ENCODE data around the gene BFAR. TPM values are rescaled to one million over a fixed set of nuclear protein-coding genes. Genes with fewer than 3 reads are reported as not detected.

BFAR gene
- total RNA-seq, 4 donors from 2014 or later = 58.6 to 77.2 (median 65.6) TPM

DNA sequence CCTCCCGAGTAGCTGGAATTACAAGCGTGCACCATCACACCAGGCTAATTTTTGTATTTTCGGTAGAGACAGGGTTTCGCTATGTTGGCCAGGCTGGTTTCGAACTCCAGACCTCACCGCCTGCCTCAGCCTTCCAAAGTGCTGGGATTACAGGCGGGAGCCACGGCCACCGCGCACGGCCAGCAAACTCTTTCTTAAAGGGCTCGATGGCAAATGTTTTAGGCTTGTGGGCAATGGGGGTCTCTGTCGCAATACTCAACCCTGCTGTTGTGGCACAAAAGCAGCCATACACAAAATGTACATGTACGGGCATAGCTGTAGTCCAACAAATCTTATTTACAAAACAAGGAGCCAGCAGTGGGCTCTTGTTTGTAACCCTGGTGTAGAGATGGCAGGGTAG is 21.1 kb upstream of the BFAR start:
- H3K9me3 ChIP-seq = no peaks in the 10 kb centered on the region
- no peaks in the 10 kb centered on the region for H3K4me1 ChIP-seq
- no peak for DNase-seq
- no peak overlapping the region for H3K4me3 ChIP-seq
- peaks cover 0 to 97% (median 0%) of the 10 kb centered on the region in 3 donors for H3K36me3 ChIP-seq
- H3K27me3 ChIP-seq = no peaks in the 10 kb centered on the region
- TF ChIP-seq, protein P1, sequence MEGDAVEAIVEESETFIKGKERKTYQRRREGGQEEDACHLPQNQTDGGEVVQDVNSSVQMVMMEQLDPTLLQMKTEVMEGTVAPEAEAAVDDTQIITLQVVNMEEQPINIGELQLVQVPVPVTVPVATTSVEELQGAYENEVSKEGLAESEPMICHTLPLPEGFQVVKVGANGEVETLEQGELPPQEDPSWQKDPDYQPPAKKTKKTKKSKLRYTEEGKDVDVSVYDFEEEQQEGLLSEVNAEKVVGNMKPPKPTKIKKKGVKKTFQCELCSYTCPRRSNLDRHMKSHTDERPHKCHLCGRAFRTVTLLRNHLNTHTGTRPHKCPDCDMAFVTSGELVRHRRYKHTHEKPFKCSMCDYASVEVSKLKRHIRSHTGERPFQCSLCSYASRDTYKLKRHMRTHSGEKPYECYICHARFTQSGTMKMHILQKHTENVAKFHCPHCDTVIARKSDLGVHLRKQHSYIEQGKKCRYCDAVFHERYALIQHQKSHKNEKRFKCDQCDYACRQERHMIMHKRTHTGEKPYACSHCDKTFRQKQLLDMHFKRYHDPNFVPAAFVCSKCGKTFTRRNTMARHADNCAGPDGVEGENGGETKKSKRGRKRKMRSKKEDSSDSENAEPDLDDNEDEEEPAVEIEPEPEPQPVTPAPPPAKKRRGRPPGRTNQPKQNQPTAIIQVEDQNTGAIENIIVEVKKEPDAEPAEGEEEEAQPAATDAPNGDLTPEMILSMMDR (IDR thresholded peaks at IDR 0.05) = no peak
- no peak for TF ChIP-seq POLR2A (IDR thresholded peaks at IDR 0.05)
- H3K27ac ChIP-seq = no peak overlapping the region

DNA sequence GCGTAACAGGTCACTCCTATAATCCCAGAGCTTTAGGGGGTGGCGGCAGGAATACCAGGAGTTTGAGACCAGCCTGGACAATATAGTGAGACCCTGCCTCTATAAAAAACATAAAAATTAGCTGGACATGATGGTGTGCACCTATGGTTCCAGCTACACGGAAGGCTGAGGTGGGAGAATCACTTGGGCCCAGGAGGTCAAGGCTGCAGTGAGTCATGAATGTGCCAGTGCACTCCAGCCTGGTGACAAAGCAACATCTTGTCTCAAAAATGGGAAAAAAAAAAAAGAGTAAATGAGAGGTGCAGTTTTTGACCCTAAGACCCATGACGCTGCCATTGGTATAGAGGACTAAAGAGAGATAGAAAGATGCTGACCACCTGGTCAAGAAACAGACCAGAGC is 18.8 kb upstream of the BFAR start:
- no peaks in the 10 kb centered on the region for H3K9me3 ChIP-seq
- no peaks in the 10 kb centered on the region for H3K27me3 ChIP-seq
- no peak for TF ChIP-seq POLR2A (IDR thresholded peaks at IDR 0.05)
- TF ChIP-seq, protein P1 (IDR thresholded peaks at IDR 0.05) = no peak

DNA sequence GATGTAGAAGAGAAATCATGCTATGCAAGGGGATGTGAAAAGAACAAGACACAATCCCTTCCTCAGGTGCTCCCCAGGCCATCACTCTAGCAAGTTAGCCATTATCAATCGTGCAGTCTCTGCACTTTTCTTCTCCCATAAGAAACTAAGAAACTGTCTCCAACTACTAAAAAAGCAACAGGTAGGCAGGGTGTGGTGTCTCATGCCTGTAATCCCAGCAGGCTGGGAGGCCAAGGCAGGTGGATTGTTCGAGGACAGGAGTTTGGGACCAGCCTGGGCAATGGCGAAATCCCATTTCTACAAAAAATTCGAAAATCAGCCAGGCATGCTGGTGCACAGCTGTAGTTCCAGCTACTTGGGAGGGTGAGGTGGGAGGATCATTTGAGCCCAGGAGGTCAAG is 16.5 kb upstream of the BFAR start:
- Histone ChIP-seq H3K4me1 (no peaks in the 10 kb centered on the region), H3K36me3 (peaks cover 0 to 72% (median 0%) of the 10 kb centered on the region in 3 donors), H3K9me3 (no peaks in the 10 kb centered on the region), H3K4me3 (no peak overlapping the region), H3K27me3 (no peaks in the 10 kb centered on the region), H3K27ac (no peak overlapping the region)
- no peak for TF ChIP-seq POLR2A (IDR thresholded peaks at IDR 0.05)
- TF ChIP-seq, protein P1 (IDR thresholded peaks at IDR 0.05) = no peak
- no peak for DNase-seq

More for the DNA sequence above, 18.8 kb upstream of the BFAR start:
- no peak for DNase-seq
- H3K4me1 ChIP-seq = no peaks in the 10 kb centered on the region
- H3K27ac ChIP-seq = no peak overlapping the region
- no peak overlapping the region for H3K4me3 ChIP-seq
- H3K36me3 ChIP-seq = peaks cover 0 to 89% (median 0%) of the 10 kb centered on the region in 3 donors

DNA sequence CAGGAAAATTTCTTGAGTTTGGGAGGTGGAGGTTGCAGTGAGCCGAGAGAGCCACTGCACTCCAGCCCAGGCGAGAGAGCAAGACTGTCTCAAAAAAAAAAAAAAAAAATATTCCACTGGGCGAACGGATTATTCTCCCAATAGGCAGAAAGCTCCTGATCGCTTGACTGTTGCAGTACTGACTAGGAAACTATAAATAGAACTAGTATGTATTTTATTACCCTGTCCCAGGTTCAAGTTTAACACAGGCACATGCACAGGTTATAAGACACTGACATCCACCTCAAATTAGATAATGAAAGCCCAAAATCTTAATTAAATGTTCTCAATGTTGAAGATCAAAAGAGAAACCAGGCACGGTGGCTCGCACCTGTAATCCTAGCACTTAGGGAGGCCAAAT is 14.2 kb upstream of the BFAR start:
- no peak for DNase-seq
- H3K36me3 ChIP-seq = peaks cover 0 to 73% (median 0%) of the 10 kb centered on the region in 3 donors
- no peak overlapping the region for H3K4me3 ChIP-seq
- no peaks in the 10 kb centered on the region for H3K9me3 ChIP-seq
- no peak for TF ChIP-seq POLR2A (IDR thresholded peaks at IDR 0.05)
- TF ChIP-seq, protein P1 (IDR thresholded peaks at IDR 0.05) = no peak
- H3K4me1 ChIP-seq = no peaks in the 10 kb centered on the region
- H3K27ac ChIP-seq = no peak overlapping the region
- no peaks in the 10 kb centered on the region for H3K27me3 ChIP-seq

DNA sequence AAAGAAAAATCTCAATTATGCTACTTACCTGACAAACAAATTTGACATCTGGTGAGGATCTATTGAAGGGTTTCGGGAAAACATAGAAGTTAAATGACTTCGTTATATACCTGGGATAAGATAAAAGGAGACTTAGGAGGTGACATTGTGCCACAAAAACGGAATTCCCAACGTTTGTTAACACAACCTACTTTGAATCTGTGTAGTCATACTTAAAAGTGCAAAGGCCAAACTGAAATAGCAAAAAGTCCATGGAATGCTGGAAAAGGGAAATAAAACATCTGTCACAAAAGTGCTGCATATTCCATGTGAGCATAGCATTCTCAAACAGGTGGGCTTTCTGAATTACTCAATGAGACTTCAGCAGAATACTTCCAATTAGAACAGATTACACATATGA is 5.7 kb upstream of the BFAR start:
- peaks cover 0 to 62% (median 0%) of the 10 kb centered on the region in 3 donors for H3K36me3 ChIP-seq
- no peak for DNase-seq
- no peak overlapping the region for H3K4me3 ChIP-seq
- H3K9me3 ChIP-seq = no peaks in the 10 kb centered on the region
- no peak for TF ChIP-seq POLR2A (IDR thresholded peaks at IDR 0.05)
- TF ChIP-seq, protein P1 (IDR thresholded peaks at IDR 0.05) = no peak
- no peak overlapping the region for H3K27ac ChIP-seq
- peaks cover 0 to 13% (median 7%) of the 10 kb centered on the region in 4 donors for H3K4me1 ChIP-seq
- no peaks in the 10 kb centered on the region for H3K27me3 ChIP-seq

Data from Peyer's patch (tissue), 4 donors.